ENCODE measurements around the gene RPS24.

The RPS24 gene

GRCh38 chr10:78010278-78010677 lies 23.4 kb upstream of the RPS24 start:
- Histone ChIP-seq H3K4me3 (ENCODE audit: insufficient read depth in 1 of 2, low read depth in 1 of 2, low read length in 2 of 2) (no peak overlapping the region), H4K8ac (ENCODE audit: low read length) (no peak overlapping the region), H3K18ac (ENCODE audit: low read depth in 1 of 2, low read length in 2 of 2) (no peak overlapping the region), H3K27ac (ENCODE audit: low read length, poor library complexity, severe bottlenecking) (no peak overlapping the region), H2BK12ac (ENCODE audit: low read length in 2 of 2) (no peak overlapping the region), H3K79me1 (replicated peaks; ENCODE audit: low read length, poor library complexity, severe bottlenecking) (peaks cover 15% of the 10 kb centered on the region), H3K23ac (ENCODE audit: low read length in 2 of 2) (no peak overlapping the region), H3K27me3 (ENCODE audit: control insufficient read depth in 1 of 2, insufficient read depth in 1 of 2, low read length in 2 of 2) (no peaks in the 10 kb centered on the region), H2BK5ac (ENCODE audit: low read depth, low read length, poor library complexity, severe bottlenecking) (no peak overlapping the region), H2AFZ (ENCODE audit: low read depth, low read length) (no peak overlapping the region), H3K9me3 (ENCODE audit: control insufficient read depth, low read length) (no peaks in the 10 kb centered on the region), H2BK15ac (ENCODE audit: low read depth, poor library complexity, severe bottlenecking) (no peak overlapping the region), H3K14ac (ENCODE audit: low read length in 2 of 2) (no peak overlapping the region), H3K36me3 (ENCODE audit: control insufficient read depth in 1 of 2, insufficient read depth in 2 of 2, low read depth in 1 of 2, low read length in 2 of 2) (peaks cover 38 to 95% of the 10 kb centered on the region in 2 experiments), H3K4me2 (ENCODE audit: low read length, poor library complexity, severe bottlenecking) (no peak overlapping the region), H3K9ac (ENCODE audit: low read length) (no peak overlapping the region), H2AK5ac (ENCODE audit: low read length, severe bottlenecking) (no peak overlapping the region), H2BK120ac (ENCODE audit: low read depth, low read length) (no peak overlapping the region), H3K4me1 (ENCODE audit: control insufficient read depth, insufficient read depth, low read depth, low read length) (no peaks in the 10 kb centered on the region), H4K91ac (ENCODE audit: low read length) (no peak overlapping the region), H3K4ac (ENCODE audit: low read depth in 1 of 2, low read length in 2 of 2) (no peak overlapping the region)
- WGBS, result 89% methylated on average over 7 of the region's 7 CpGs
- DNase-seq, result no peak

GRCh38 chr10:78011065-78011464 lies 22.6 kb upstream of the RPS24 start:
- Histone ChIP-seq H3K4me2 (ENCODE audit: low read length, poor library complexity, severe bottlenecking) (no peak overlapping the region), H3K27me3 (ENCODE audit: control insufficient read depth in 1 of 2, insufficient read depth in 1 of 2, low read length in 2 of 2) (no peaks in the 10 kb centered on the region), H4K8ac (ENCODE audit: low read length) (no peak overlapping the region), H3K4me1 (ENCODE audit: control insufficient read depth, insufficient read depth, low read depth, low read length) (no peaks in the 10 kb centered on the region), H2BK12ac (ENCODE audit: low read length in 2 of 2) (no peak overlapping the region), H3K9ac (ENCODE audit: low read length) (no peak overlapping the region), H3K4ac (ENCODE audit: low read depth in 1 of 2, low read length in 2 of 2) (no peak overlapping the region), H3K36me3 (ENCODE audit: control insufficient read depth in 1 of 2, insufficient read depth in 2 of 2, low read depth in 1 of 2, low read length in 2 of 2) (peaks cover 40 to 96% of the 10 kb centered on the region in 2 experiments), H3K79me1 (replicated peaks; ENCODE audit: low read length, poor library complexity, severe bottlenecking) (peaks cover 14% of the 10 kb centered on the region), H3K14ac (ENCODE audit: low read length in 2 of 2) (no peak overlapping the region), H2BK120ac (ENCODE audit: low read depth, low read length) (no peak overlapping the region), H3K18ac (ENCODE audit: low read depth in 1 of 2, low read length in 2 of 2) (no peak overlapping the region), H3K23ac (ENCODE audit: low read length in 2 of 2) (no peak overlapping the region), H3K9me3 (ENCODE audit: control insufficient read depth, low read length) (no peaks in the 10 kb centered on the region), H2AFZ (ENCODE audit: low read depth, low read length) (no peak overlapping the region), H2BK5ac (ENCODE audit: low read depth, low read length, poor library complexity, severe bottlenecking) (no peak overlapping the region), H3K4me3 (ENCODE audit: insufficient read depth in 1 of 2, low read depth in 1 of 2, low read length in 2 of 2) (no peak overlapping the region), H2BK15ac (ENCODE audit: low read depth, poor library complexity, severe bottlenecking) (no peak overlapping the region), H3K27ac (ENCODE audit: low read length, poor library complexity, severe bottlenecking) (no peak overlapping the region), H4K91ac (ENCODE audit: low read length) (no peak overlapping the region), H2AK5ac (ENCODE audit: low read length, severe bottlenecking) (no peak overlapping the region)
- WGBS, result 95% methylated on average over 3 of the region's 4 CpGs
- DNase-seq, result no peak

- Histone ChIP-seq H3K4me1 (ENCODE audit: control insufficient read depth, insufficient read depth, low read depth, low read length) (no peaks in the 10 kb centered on the region), H3K79me1 (replicated peaks; ENCODE audit: low read length, poor library complexity, severe bottlenecking) (peaks cover 15% of the 10 kb centered on the region), H3K4me2 (ENCODE audit: low read length, poor library complexity, severe bottlenecking) (no peak overlapping the region), H2BK120ac (ENCODE audit: low read depth, low read length) (no peak overlapping the region), H2AFZ (ENCODE audit: low read depth, low read length) (no peak overlapping the region), H3K14ac (ENCODE audit: low read length in 2 of 2) (no peak overlapping the region), H3K27me3 (ENCODE audit: control insufficient read depth in 1 of 2, insufficient read depth in 1 of 2, low read length in 2 of 2) (no peaks in the 10 kb centered on the region), H3K4ac (ENCODE audit: low read depth in 1 of 2, low read length in 2 of 2) (no peak overlapping the region), H2BK5ac (ENCODE audit: low read depth, low read length, poor library complexity, severe bottlenecking) (no peak overlapping the region), H3K23ac (ENCODE audit: low read length in 2 of 2) (no peak overlapping the region), H3K36me3 (ENCODE audit: control insufficient read depth in 1 of 2, insufficient read depth in 2 of 2, low read depth in 1 of 2, low read length in 2 of 2) (peaks cover 54 to 97% of the 10 kb centered on the region in 2 experiments), H3K27ac (ENCODE audit: low read length, poor library complexity, severe bottlenecking) (no peak overlapping the region), H2BK15ac (ENCODE audit: low read depth, poor library complexity, severe bottlenecking) (no peak overlapping the region), H3K9ac (ENCODE audit: low read length) (no peak overlapping the region), H3K18ac (ENCODE audit: low read depth in 1 of 2, low read length in 2 of 2) (no peak overlapping the region), H3K9me3 (ENCODE audit: control insufficient read depth, low read length) (no peaks in the 10 kb centered on the region), H2AK5ac (ENCODE audit: low read length, severe bottlenecking) (no peak overlapping the region), H4K91ac (ENCODE audit: low read length) (no peak overlapping the region), H2BK12ac (ENCODE audit: low read length in 2 of 2) (no peak overlapping the region), H3K4me3 (ENCODE audit: insufficient read depth in 1 of 2, low read depth in 1 of 2, low read length in 2 of 2) (no peak overlapping the region), H4K8ac (ENCODE audit: low read length) (no peak overlapping the region)
- DNase-seq, result no peak
- 100% methylated on average over 1 of the region's 1 CpG for WGBS
These were observed 20.1 kb upstream of the RPS24 start for GRCh38 chr10:78013564-78013963.

- DNase-seq, result no peak
- Histone ChIP-seq H2BK15ac (ENCODE audit: low read depth, poor library complexity, severe bottlenecking) (no peak overlapping the region), H3K14ac (ENCODE audit: low read length in 2 of 2) (no peak overlapping the region), H3K23ac (ENCODE audit: low read length in 2 of 2) (no peak overlapping the region), H3K4ac (ENCODE audit: low read depth in 1 of 2, low read length in 2 of 2) (no peak overlapping the region), H4K91ac (ENCODE audit: low read length) (no peak overlapping the region), H3K4me1 (ENCODE audit: control insufficient read depth, insufficient read depth, low read depth, low read length) (no peaks in the 10 kb centered on the region), H3K9ac (ENCODE audit: low read length) (no peak overlapping the region), H2BK12ac (ENCODE audit: low read length in 2 of 2) (no peak overlapping the region), H2AK5ac (ENCODE audit: low read length, severe bottlenecking) (no peak overlapping the region), H3K4me2 (ENCODE audit: low read length, poor library complexity, severe bottlenecking) (no peak overlapping the region), H2AFZ (ENCODE audit: low read depth, low read length) (no peak overlapping the region), H3K27me3 (ENCODE audit: control insufficient read depth in 1 of 2, insufficient read depth in 1 of 2, low read length in 2 of 2) (no peaks in the 10 kb centered on the region), H3K9me3 (ENCODE audit: control insufficient read depth, low read length) (no peaks in the 10 kb centered on the region), H3K27ac (ENCODE audit: low read length, poor library complexity, severe bottlenecking) (no peak overlapping the region), H3K36me3 (ENCODE audit: control insufficient read depth in 1 of 2, insufficient read depth in 2 of 2, low read depth in 1 of 2, low read length in 2 of 2) (peaks cover 63 to 98% of the 10 kb centered on the region in 2 experiments), H2BK5ac (ENCODE audit: low read depth, low read length, poor library complexity, severe bottlenecking) (no peak overlapping the region), H2BK120ac (ENCODE audit: low read depth, low read length) (no peak overlapping the region), H3K4me3 (ENCODE audit: insufficient read depth in 1 of 2, low read depth in 1 of 2, low read length in 2 of 2) (no peak overlapping the region), H3K18ac (ENCODE audit: low read depth in 1 of 2, low read length in 2 of 2) (no peak overlapping the region), H3K79me1 (replicated peaks; ENCODE audit: low read length, poor library complexity, severe bottlenecking) (peaks cover 17% of the 10 kb centered on the region), H4K8ac (ENCODE audit: low read length) (no peak overlapping the region)
- WGBS, result 92% methylated on average over 2 of the region's 5 CpGs
These were observed 18.1 kb upstream of the RPS24 start for GRCh38 chr10:78015546-78015945.

All from mesenchymal stem cell (in vitro differentiated cells and primary cell).